Stromal cell of bone marrow (primary cell): ENCODE results near the gene HSPB3.
"Not testable (repeated sequence)": the region's sequence is repeated elsewhere in the genome, so short reads cannot be mapped to it uniquely, and the experiment has no call there.

Source experiments
- DNase-seq: peaks from one replicate; pipeline ENCODE4 v3.0.0-alpha.2; 2012; ENCODE audit warnings: low read depth

Gene HSPB3

GRCh38 chr5:54457094-54457862 is 1.8 kb downstream of the HSPB3 start:
- DNase-seq = peak; percentile 17

- DNase-seq = no peak
Observed at GRCh38 chr5:54458221-54458620, 2.7 kb downstream of the HSPB3 start.

- peak; percentile 31 for DNase-seq
Observed at GRCh38 chr5:54460181-54460919, 4.9 kb downstream of the HSPB3 start.

- DNase-seq = no peak
Observed at GRCh38 chr5:54462281-54462680, 6.8 kb downstream of the HSPB3 start.

- no peak for DNase-seq
Observed at GRCh38 chr5:54463713-54464112, 8.2 kb downstream of the HSPB3 start.

- DNase-seq = no peak
Observed at GRCh38 chr5:54469622-54470021, 14.1 kb downstream of the HSPB3 start.

- no peak for DNase-seq
Observed at GRCh38 chr5:54470128-54470527, 14.6 kb downstream of the HSPB3 start.

- DNase-seq = peak; percentile 57
Observed at GRCh38 chr5:54470677-54471076, 15.2 kb downstream of the HSPB3 start.

- no peak for DNase-seq
Observed at GRCh38 chr5:54471398-54471797, 15.9 kb downstream of the HSPB3 start.

GRCh38 chr5:54476682-54477081 is 21.2 kb downstream of the HSPB3 start:
- no peak for DNase-seq

GRCh38 chr5:54477941-54478478 is 22.5 kb downstream of the HSPB3 start:
- no peak for DNase-seq

- no peak for DNase-seq
Observed at GRCh38 chr5:54480296-54480695, 24.8 kb downstream of the HSPB3 start.

- no peak for DNase-seq
Observed at GRCh38 chr5:54484219-54484894, 28.9 kb downstream of the HSPB3 start.

- DNase-seq = not testable (repeated sequence)
Observed at GRCh38 chr5:54485659-54486058, 30.2 kb downstream of the HSPB3 start.

- DNase-seq = not testable (repeated sequence)
Observed at GRCh38 chr5:54489648-54489979, 34.1 kb downstream of the HSPB3 start.

GRCh38 chr5:54491326-54491725 is 35.8 kb downstream of the HSPB3 start:
- DNase-seq = no peak

- no peak for DNase-seq
Observed at GRCh38 chr5:54492178-54492577, 36.7 kb downstream of the HSPB3 start.

GRCh38 chr5:54495027-54495426 is 39.5 kb downstream of the HSPB3 start:
- no peak for DNase-seq
